GM06990 (cell line): ENCODE data around the gene MXI1.

Experiments used
- DNase-seq: peaks from one replicate; pipeline ENCODE4 v3.0.0-alpha.2; 2011; ENCODE audit not compliant: insufficient read length; ENCODE audit errors: extremely low read depth
- H3K27me3 ChIP-seq: replicated peaks from 2 replicates; pipeline ENCODE4 v1.6.0; 2011; ENCODE audit warnings: low read length; ENCODE audit not compliant: control insufficient read depth, insufficient read depth
- H3K36me3 ChIP-seq: 2 replicates; pipeline ENCODE4 v1.5.1; 2011; ENCODE audit warnings: low read length; ENCODE audit not compliant: control insufficient read depth, insufficient read depth
- H3K4me3 ChIP-seq: replicated peaks from 2 replicates; pipeline ENCODE4 v1.5.1; 2011; ENCODE audit warnings: low read depth, mild to moderate bottlenecking, control low read depth, low read length
- TF ChIP-seq, protein P1 (sequence below): IDR thresholded peaks from 2 replicates; pipeline ENCODE4 v1.5.1; 2011; ENCODE audit warnings: low read length, control low read depth, mild to moderate bottlenecking, inconsistent platforms; ENCODE audit not compliant: insufficient read depth, poor library complexity, severe bottlenecking

Gene MXI1

GRCh38 chr10:110175406-110175805 is 32.0 kb upstream of the MXI1 start:
- no peak overlapping the region for H3K4me3 ChIP-seq
- H3K36me3 ChIP-seq = no peaks in the 10 kb centered on the region
- TF ChIP-seq, protein P1, sequence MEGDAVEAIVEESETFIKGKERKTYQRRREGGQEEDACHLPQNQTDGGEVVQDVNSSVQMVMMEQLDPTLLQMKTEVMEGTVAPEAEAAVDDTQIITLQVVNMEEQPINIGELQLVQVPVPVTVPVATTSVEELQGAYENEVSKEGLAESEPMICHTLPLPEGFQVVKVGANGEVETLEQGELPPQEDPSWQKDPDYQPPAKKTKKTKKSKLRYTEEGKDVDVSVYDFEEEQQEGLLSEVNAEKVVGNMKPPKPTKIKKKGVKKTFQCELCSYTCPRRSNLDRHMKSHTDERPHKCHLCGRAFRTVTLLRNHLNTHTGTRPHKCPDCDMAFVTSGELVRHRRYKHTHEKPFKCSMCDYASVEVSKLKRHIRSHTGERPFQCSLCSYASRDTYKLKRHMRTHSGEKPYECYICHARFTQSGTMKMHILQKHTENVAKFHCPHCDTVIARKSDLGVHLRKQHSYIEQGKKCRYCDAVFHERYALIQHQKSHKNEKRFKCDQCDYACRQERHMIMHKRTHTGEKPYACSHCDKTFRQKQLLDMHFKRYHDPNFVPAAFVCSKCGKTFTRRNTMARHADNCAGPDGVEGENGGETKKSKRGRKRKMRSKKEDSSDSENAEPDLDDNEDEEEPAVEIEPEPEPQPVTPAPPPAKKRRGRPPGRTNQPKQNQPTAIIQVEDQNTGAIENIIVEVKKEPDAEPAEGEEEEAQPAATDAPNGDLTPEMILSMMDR = no peak
- no peak for DNase-seq
- no peaks in the 10 kb centered on the region; the same call in 1 of the 2 replicates for H3K27me3 ChIP-seq

- no peaks in the 10 kb centered on the region; the same call in 1 of the 2 replicates for H3K27me3 ChIP-seq
- H3K36me3 ChIP-seq = no peaks in the 10 kb centered on the region
- no peak overlapping the region for H3K4me3 ChIP-seq
- DNase-seq = no peak
- TF ChIP-seq, protein P1 = no peak
Observed at GRCh38 chr10:110176141-110177030, 31.0 kb upstream of the MXI1 start.

DNA sequence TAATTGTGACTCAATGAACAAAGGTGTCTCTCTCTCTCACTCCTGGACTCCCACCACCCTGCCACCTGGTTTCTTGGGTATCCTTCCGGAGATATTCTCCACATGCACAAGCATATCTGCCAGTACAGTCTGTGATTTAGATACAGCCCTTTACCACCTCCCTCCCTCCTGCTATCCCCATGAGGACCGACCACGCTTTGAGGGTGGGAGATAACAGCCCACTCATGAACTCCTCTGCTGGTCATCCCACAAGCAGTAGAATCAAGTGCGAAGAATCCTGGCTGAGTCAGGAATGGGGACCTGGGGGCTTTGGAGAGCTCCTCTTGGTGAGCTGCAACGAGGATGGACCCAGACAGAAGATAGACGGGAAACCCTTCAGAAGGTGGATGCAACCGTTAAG is 28.2 kb upstream of the MXI1 start:
- TF ChIP-seq, protein P1 = no peak
- Histone ChIP-seq H3K4me3 (no peak overlapping the region), H3K36me3 (no peaks in the 10 kb centered on the region), H3K27me3 (no peaks in the 10 kb centered on the region; the same call in 1 of the 2 replicates)
- no peak for DNase-seq

DNA sequence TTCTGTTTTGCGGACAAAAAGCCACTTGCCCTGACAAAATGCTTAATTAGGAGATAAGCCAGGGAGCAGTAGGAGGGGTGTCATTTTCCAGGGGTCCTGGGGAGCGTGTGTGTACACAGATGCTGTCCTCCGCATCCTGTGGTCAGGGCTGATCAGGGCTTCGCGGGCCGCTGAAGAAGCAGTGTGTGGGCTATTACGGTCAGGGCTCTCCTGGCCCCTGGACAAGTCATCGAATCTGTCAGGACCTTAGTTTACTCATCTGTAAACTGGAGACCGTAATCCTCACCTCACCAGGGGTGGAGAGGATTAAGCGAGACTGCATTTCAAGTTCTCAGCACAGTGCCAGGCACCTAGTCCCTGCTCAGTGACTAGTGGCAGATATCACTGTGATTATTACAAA is 26.0 kb upstream of the MXI1 start:
- TF ChIP-seq, protein P1 = no peak
- Histone ChIP-seq H3K27me3 (no peaks in the 10 kb centered on the region; the same call in 1 of the 2 replicates), H3K36me3 (no peaks in the 10 kb centered on the region), H3K4me3 (no peak overlapping the region)
- no peak for DNase-seq

DNA sequence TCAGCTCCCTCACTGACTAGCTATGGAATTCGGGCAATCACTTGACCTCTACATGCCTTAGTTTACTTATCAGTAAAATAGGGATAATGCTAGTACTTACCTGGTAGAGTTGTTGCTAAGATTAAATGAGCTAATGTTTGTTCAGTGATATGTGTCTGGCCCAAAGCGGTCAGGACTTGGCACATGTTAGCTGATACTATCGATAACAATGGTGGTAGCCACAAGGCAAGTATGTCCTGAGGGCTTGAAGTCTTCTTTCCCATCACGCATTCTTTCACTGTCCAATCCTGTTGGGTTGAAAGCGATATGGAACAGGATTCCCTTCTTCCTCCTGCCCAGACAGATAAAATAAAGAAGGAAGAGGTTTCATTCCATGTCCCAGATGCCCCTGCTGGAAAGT is 25.5 kb upstream of the MXI1 start:
- no peak overlapping the region for H3K4me3 ChIP-seq
- TF ChIP-seq, protein P1 = no peak
- H3K27me3 ChIP-seq = no peaks in the 10 kb centered on the region; the same call in 1 of the 2 replicates
- DNase-seq = no peak
- H3K36me3 ChIP-seq = no peaks in the 10 kb centered on the region
